NB4 (cell line): ENCODE measurements around the gene HSPA4.

ENCODE experiments used
- MAX ChIP-seq: IDR thresholded peaks from 2 replicates; pipeline ENCODE4 v1.6.1; 2011; ENCODE audit warnings: low read depth, low read length
- POLR2A ChIP-seq: IDR thresholded peaks from 2 replicates; pipeline ENCODE4 v1.6.1; 2011; ENCODE audit warnings: mild to moderate bottlenecking; ENCODE audit not compliant: insufficient read length; ENCODE audit errors: extremely low read depth
- TF ChIP-seq, protein P1 (sequence below): IDR thresholded peaks from one replicate; pipeline ENCODE4 v1.5.1; 2012; ENCODE audit warnings: low read depth, low read length

DNA sequence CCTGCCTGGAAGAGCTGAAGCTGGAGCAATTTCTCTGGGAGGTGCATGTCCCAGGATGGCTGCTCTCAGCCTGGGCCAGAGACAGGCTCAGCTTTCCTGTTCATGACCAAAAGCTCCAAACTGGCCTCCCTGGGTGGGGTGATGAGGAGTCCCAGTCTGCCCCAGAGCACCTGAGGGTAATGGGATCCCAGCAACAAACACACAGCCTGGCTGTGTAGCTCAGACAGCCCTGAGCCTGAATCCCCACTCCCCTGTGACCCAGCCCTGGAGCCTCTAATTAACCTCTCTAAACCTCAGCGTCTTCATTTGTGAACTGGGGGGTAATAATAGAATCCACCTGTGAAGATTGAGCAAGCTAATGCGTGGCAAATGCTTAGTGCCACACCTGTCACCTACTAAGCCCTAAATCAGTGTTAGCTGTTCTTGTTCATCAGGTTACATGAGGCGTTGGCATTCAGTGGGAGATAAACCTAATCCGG lies 67.5 kb downstream of the HSPA4 start:
- TF ChIP-seq POLR2A (no peak), MAX (no peak)
- TF ChIP-seq, protein P1, sequence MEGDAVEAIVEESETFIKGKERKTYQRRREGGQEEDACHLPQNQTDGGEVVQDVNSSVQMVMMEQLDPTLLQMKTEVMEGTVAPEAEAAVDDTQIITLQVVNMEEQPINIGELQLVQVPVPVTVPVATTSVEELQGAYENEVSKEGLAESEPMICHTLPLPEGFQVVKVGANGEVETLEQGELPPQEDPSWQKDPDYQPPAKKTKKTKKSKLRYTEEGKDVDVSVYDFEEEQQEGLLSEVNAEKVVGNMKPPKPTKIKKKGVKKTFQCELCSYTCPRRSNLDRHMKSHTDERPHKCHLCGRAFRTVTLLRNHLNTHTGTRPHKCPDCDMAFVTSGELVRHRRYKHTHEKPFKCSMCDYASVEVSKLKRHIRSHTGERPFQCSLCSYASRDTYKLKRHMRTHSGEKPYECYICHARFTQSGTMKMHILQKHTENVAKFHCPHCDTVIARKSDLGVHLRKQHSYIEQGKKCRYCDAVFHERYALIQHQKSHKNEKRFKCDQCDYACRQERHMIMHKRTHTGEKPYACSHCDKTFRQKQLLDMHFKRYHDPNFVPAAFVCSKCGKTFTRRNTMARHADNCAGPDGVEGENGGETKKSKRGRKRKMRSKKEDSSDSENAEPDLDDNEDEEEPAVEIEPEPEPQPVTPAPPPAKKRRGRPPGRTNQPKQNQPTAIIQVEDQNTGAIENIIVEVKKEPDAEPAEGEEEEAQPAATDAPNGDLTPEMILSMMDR, result no peak
